SU-DHL-6 (cell line): ENCODE results near the gene SUSD6.

ENCODE experiments used
- CTCF ChIP-seq: fragments of 200-600 bp; sonication (generic); IDR thresholded peaks from one replicate; pipeline ENCODE4 v1.5.1; 2017; ENCODE audit warnings: antibody characterized with exemption, mild to moderate bottlenecking, low read length, moderate library complexity; ENCODE audit not compliant: insufficient read depth, poor library complexity, severe bottlenecking
- EZH2phosphoT487 ChIP-seq: fragments of 200-600 bp; sonication (generic), shearing (Covaris generic); conservative IDR thresholded peaks from 2 replicates; pipeline ENCODE4 v1.6.1; 2018; ENCODE audit warnings: mild to moderate bottlenecking, antibody characterized with exemption, low read length, moderate library complexity, mixed read lengths

- TF ChIP-seq CTCF (no peak), EZH2phosphoT487 (no peak)
These were observed 3.2 kb downstream of the SUSD6 start for GRCh38 chr14:69614592-69614991.
